CD14-positive monocyte (primary cell): ENCODE data around the gene SPATA31C2. TPM values are rescaled to one million over a fixed set of nuclear protein-coding genes. Genes with fewer than 3 reads are reported as not detected.

Experiments used
- DNase-seq, 3 donors: peaks; one replicate each; pipeline ENCODE4 v3.0.0-alpha.2; 2011 to 2022
- H2AFZ ChIP-seq: 2 replicates; pipeline ENCODE4 v1.6.0; 2012; ENCODE audit warnings: mild to moderate bottlenecking, low read depth, low read length, inconsistent platforms; ENCODE audit not compliant: insufficient read depth, poor library complexity, severe bottlenecking
- H3K27ac ChIP-seq, 2 donors: 1 replicate in 1 of 2; 2 replicates in 1 of 2; pipeline ENCODE4 v1.5.1; 2012 to 2013; ENCODE audit warnings: low read length in 2 of 2, control low read depth in 1 of 2, inconsistent platforms in 1 of 2, low read depth in 1 of 2, mild to moderate bottlenecking in 1 of 2
- H3K27me3 ChIP-seq, 2 donors: one replicate each; pipeline versions ENCODE4 v1.6.0 to v1.6.1; 2011 to 2013; ENCODE audit warnings: low read length in 2 of 2; ENCODE audit not compliant: control insufficient read depth in 2 of 2, insufficient read depth in 2 of 2
- H3K36me3 ChIP-seq, 2 donors: replicated peaks in 1 of 2; 1 replicate in 1 of 2; 2 replicates in 1 of 2; pipeline versions ENCODE4 v1.5.1 to v1.6.1; 2012 to 2013; ENCODE audit warnings: low read length in 2 of 2, control low read depth in 1 of 2, inconsistent platforms in 1 of 2, mild to moderate bottlenecking in 1 of 2; ENCODE audit not compliant: insufficient read depth in 2 of 2, control insufficient read depth in 1 of 2
- H3K4me1 ChIP-seq, 2 donors: 1 replicate in 1 of 2; 2 replicates in 1 of 2; pipeline versions ENCODE4 v1.5.1 to v1.6.1; 2012 to 2013; ENCODE audit warnings: low read length in 2 of 2, control low read depth in 1 of 2, inconsistent platforms in 1 of 2, mild to moderate bottlenecking in 1 of 2, moderate library complexity in 1 of 2; ENCODE audit not compliant: insufficient read depth in 2 of 2, control insufficient read depth in 1 of 2
- H3K4me2 ChIP-seq: replicated peaks from 2 replicates; pipeline ENCODE3; 2012; ENCODE audit warnings: low read length, moderate library complexity, mild to moderate bottlenecking; ENCODE audit not compliant: poor library complexity, severe bottlenecking; ENCODE audit errors: extremely low read depth
- H3K4me3 ChIP-seq, 3 experiments: fragments of 200-600 bp in 1 of 3; sonication (generic) in 1 of 3; replicated peaks in 1 of 3; 1 replicate in 2 of 3; 2 replicates in 1 of 3; pipeline ENCODE4 v1.5.1; 2011 to 2013; ENCODE audit warnings: low read length in 3 of 3, mild to moderate bottlenecking in 3 of 3, control low read depth in 2 of 3, low read depth in 2 of 3, inconsistent platforms in 1 of 3, moderate library complexity in 1 of 3
- H3K79me2 ChIP-seq: 2 replicates; pipeline ENCODE4 v1.6.0; 2012; ENCODE audit warnings: mild to moderate bottlenecking, control low read depth, inconsistent platforms, low read length, moderate library complexity; ENCODE audit not compliant: insufficient read depth
- H3K9ac ChIP-seq: 2 replicates; pipeline ENCODE4 v1.6.0; 2017; ENCODE audit warnings: low read length, mild to moderate bottlenecking; ENCODE audit not compliant: insufficient read depth, poor library complexity, severe bottlenecking
- H3K9me3 ChIP-seq, 2 donors: replicated peaks in 1 of 2; 1 replicate in 1 of 2; 2 replicates in 1 of 2; pipeline versions ENCODE4 v1.5.1 to v1.6.1; 2012 to 2013; ENCODE audit warnings: low read length in 2 of 2, control low read depth in 1 of 2; ENCODE audit not compliant: control insufficient read depth in 1 of 2, insufficient read depth in 1 of 2
- H4K20me1 ChIP-seq: 2 replicates; pipeline ENCODE4 v1.6.0; 2012; ENCODE audit warnings: mild to moderate bottlenecking, low read length, control low read depth, moderate library complexity; ENCODE audit not compliant: insufficient read depth
- H3K27ac Mint-ChIP-seq, 7 donors: one replicate each; pipeline ENCODE4 v1.8.0; 2020; ENCODE audit warnings: mild to moderate bottlenecking in 7 of 7, mixed read lengths in 7 of 7, moderate library complexity in 6 of 7, inconsistent platforms in 2 of 7
- H3K27me3 Mint-ChIP-seq, 3 donors: one replicate each; pipeline ENCODE4 v1.8.0; 2021 to 2022; ENCODE audit warnings: low read depth in 3 of 3, mild to moderate bottlenecking in 3 of 3, mixed read lengths in 3 of 3, moderate library complexity in 3 of 3, inconsistent platforms in 1 of 3
- H3K36me3 Mint-ChIP-seq, 2 donors: one replicate each; pipeline ENCODE4 v1.8.0; 2020; ENCODE audit warnings: mixed read lengths in 2 of 2, inconsistent platforms in 1 of 2, mild to moderate bottlenecking in 1 of 2
- H3K4me1 Mint-ChIP-seq: one replicate; pipeline ENCODE4 v1.8.0; 2020; ENCODE audit warnings: mild to moderate bottlenecking, mixed read lengths
- H3K4me3 Mint-ChIP-seq, 2 donors: one replicate each; pipeline ENCODE4 v1.8.0; 2020; ENCODE audit warnings: mild to moderate bottlenecking in 2 of 2, mixed read lengths in 2 of 2, moderate library complexity in 1 of 2
- H3K9me3 Mint-ChIP-seq, 7 donors: one replicate each; pipeline ENCODE4 v1.8.0; 2020 to 2022; ENCODE audit warnings: mixed read lengths in 7 of 7, mild to moderate bottlenecking in 6 of 7, moderate library complexity in 6 of 7, inconsistent platforms in 2 of 7
- CTCF ChIP-seq: fragments of 200-600 bp; IDR thresholded peaks from one replicate; pipeline ENCODE4 v1.8.0; 2022; ENCODE audit warnings: antibody characterized with exemption, mild to moderate bottlenecking
- WGBS: methylation state at CpG from one replicate; pipeline ENCODE4 v1.1.5; 2013; ENCODE audit warnings: missing lambda C conversion rate; ENCODE audit not compliant: insufficient coverage; 5-methylcytosine and 5-hydroxymethylcytosine counted together
- intact Hi-C, 2 donors: fragments of 100-400 bp; cut with micrococcal nuclease; formaldehyde crosslinking; loops; one replicate each; pipeline versions ENCODE4 v1.15.0 to v1.15.1; 2023
- polyA plus RNA-seq, 3 donors: library from polyadenylated mRNA; depleted of rRNA in 1 of 3; unstranded in 2 of 3; stranded (reverse) in 1 of 3; fragments of 300-500 nt in 2 of 3; fragments of >200 nt in 1 of 3; fragmentation: Illumina TruSeq in 2 of 3; gene quantifications; 1 replicate in 2 of 3; 2 replicates in 1 of 3; pipeline ENCODE4 v1.2.3, GENCODE V29; 2012 to 2021

The SPATA31C2 gene
- polyA plus RNA-seq, 3 donors, result not detected

DNA sequence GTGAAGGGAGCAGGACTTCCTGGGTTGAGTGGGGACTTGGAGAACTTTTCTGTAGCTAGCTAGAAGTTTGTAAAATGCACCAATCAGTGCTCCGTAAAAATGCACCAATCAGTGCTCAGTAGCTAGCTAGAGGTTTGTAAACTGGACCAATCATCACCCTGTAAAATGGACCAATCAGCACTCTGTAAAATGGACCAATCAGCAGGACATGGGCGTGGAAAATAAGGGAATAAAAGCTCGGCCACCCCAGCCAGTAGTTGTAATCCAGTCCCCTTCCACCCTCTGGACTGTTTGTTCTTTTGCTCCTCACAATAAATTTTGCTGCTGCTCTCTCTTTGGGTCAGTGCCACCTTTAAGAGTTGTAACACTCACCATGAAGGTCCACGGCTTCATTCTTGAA, 29.5 kb downstream of the SPATA31C2 start:
- Histone ChIP-seq H3K9me3 (peaks cover 0 to 6% of the 10 kb centered on the region in 2 donors), H2AFZ (no peak overlapping the region), H3K79me2 (no peaks in the 10 kb centered on the region), H3K36me3 (no peaks in the 10 kb centered on the region), H3K9ac (no peak overlapping the region), H3K27me3 (peaks cover 2 to 3% of the 10 kb centered on the region in 2 donors), H3K4me3 (no peak overlapping the region), H4K20me1 (no peaks in the 10 kb centered on the region), H3K4me2 (no peak overlapping the region), H3K27ac (no peak overlapping the region), H3K4me1 (no peaks in the 10 kb centered on the region)
- Mint-ChIP-seq H3K27me3 (peaks cover 2 to 20% (median 12%) of the 10 kb centered on the region in 3 donors), H3K27ac (no peak overlapping the region), H3K4me1 (no peaks in the 10 kb centered on the region), H3K9me3 (peaks cover 0 to 5% (median 3%) of the 10 kb centered on the region in 7 donors), H3K4me3 (no peak overlapping the region), H3K36me3 (no peaks in the 10 kb centered on the region)
- WGBS, result 100% methylated on average over 1 of the region's 4 CpGs
- intact Hi-C loops, result no loop called here
- DNase-seq, result no peak
- no peak for TF ChIP-seq CTCF

- Histone ChIP-seq H3K4me1 (no peaks in the 10 kb centered on the region), H3K27ac (no peak overlapping the region), H3K79me2 (no peaks in the 10 kb centered on the region), H2AFZ (no peak overlapping the region), H3K27me3 (peaks cover 2 to 3% of the 10 kb centered on the region in 2 donors), H3K4me2 (no peak overlapping the region), H3K4me3 (no peak overlapping the region), H3K36me3 (no peaks in the 10 kb centered on the region), H3K9me3 (peaks cover 0 to 6% of the 10 kb centered on the region in 2 donors), H4K20me1 (no peaks in the 10 kb centered on the region), H3K9ac (no peak overlapping the region)
- intact Hi-C loops, result no loop called here
- Mint-ChIP-seq H3K4me1 (no peaks in the 10 kb centered on the region), H3K27ac (no peak overlapping the region), H3K36me3 (no peaks in the 10 kb centered on the region), H3K27me3 (peaks cover 9 to 19% (median 10%) of the 10 kb centered on the region in 3 donors), H3K4me3 (no peak overlapping the region), H3K9me3 (peaks cover 0 to 5% (median 3%) of the 10 kb centered on the region in 7 donors)
- WGBS, result no CpG with 5 or more reads among the region's 4 CpGs
- DNase-seq, result no peak
- no peak for TF ChIP-seq CTCF
Measured at GRCh38 chr9:88106492-88106891, 31.8 kb downstream of the SPATA31C2 start.
